NCI-H1417 (cell line): ENCODE measurements around the gene APMAP.
"Not testable (repeated sequence)": the region's sequence is repeated elsewhere in the genome, so short reads cannot be mapped to it uniquely, and the experiment has no call there.

Source experiments
- DNase-seq, 3 experiments: peaks; one replicate each; lab custom pipeline; 2025; lab: John Stamatoyannopoulos, UW

Gene APMAP

GRCh38 chr20:25007491-25008305 is 15.1 kb upstream of the APMAP start:
- DNase-seq = no peak

DNA sequence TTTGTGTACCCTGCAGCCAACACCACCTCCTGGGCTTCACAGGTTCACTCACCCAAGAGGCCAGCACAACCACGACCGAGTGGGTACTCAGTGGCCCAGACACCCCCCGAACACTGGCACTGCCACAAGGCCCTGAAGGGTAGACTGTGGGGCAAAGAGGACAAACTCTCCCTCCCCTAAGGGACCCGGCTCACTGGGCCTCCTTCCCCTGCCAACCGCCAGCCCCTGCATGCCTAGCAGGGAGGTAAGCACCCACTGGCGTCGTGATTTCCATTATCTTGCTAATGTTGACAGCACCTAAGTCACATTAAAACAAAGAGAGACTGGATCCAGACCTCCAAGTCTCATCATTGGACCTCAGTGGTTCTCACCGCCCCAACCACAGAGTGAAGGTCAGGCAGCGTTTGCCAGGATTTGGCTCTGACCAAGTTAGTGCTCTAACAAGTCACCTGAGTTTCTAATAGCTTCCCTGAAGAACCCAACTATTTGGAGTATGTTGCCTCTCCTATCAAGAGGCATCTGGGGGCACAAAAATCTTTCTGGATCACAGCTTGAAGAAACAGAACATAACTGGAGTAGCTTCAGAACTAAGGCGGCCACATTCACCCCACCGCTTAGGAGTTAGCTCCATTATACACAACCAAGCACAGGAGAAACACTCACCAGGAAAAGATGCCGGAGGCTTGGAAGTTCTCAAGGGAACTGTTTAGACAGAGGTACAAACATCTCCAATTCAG is 14.0 kb upstream of the APMAP start:
- DNase-seq = no peak

DNA sequence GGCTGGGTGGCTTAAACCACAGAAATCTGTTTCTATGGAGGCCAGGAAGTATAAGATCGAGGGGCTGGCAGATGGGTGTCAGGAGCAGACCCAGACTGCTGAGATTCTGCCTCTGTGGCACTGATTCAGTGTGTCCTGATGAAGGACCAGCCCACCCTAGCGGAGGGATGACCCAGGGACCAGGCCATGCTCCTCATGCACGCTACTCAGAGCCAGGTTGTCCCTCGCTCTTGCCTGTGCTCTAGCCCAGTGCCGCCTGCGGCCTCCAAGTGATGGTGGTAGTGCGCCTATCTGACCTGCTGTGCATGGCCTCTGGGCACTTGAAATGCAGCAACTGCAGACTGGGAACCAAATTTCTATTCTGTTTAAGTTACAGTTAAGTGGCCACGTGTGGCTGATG is 13.1 kb upstream of the APMAP start:
- peak in 1 of 3 experiments; percentile 28 for DNase-seq

DNA sequence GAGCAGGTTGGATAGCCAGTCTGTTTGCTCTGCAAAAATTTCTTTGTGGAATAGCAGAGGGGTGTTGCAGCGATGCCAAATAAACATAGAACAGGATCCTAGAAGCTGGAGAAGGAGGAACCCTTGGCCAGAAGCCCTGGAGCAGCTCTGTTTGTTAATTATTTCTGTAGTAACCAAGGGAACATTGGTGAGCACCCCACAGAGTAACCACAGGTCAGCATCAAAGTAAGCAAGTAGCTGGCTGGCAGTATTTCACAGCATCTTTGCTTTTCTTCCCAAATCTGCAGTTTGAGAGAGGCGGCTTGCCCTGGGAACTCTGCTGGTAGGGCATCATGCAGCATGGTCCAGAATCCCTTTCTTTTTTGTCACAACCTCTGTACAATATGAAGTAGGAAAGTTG is 12.7 kb upstream of the APMAP start:
- DNase-seq = peak in 2 of 3 experiments; percentile 25 to 68

GRCh38 chr20:25003002-25003401 is 10.5 kb upstream of the APMAP start:
- no peak for DNase-seq

DNA sequence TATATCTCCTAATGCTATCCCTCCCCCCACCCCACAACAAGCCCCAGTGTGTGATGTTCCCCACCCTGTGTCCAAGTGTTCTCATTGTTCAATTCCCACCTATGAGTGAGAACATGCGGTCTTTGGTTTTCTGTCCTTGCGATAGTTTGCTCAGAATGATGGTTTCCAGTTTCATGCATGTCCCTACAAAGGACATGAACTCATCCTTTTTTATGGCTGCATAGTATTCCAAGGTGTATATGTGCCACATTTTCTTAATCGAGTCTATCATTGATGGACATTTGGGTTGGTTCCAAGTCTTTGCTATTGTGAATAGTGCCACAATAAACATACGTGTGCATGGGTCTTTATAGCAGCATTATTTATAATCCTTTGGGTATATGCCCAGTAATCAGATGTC is 8.8 kb upstream of the APMAP start:
- not testable (repeated sequence) for DNase-seq

GRCh38 chr20:25000268-25000801 is 7.8 kb upstream of the APMAP start:
- DNase-seq = peak in 1 of 3 experiments; percentile 27

DNA sequence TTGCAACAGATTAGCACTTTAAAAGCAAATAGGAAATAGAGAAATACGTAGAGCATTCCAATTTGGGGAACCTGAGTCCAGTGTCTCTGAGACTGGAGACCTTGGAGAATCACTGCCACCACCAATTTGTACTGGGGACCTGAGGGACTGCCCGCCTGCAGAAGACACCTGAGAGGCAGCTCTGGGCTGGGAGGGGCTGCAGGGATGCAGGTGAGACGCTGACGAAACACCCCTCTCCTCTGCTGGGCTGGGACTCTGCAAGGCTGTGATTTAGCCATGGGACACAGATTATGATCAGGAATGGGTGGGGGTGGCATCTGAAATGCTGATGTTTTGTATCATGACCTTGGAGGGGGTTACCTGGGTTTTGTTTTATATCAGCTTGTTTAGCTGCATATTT is 7.0 kb upstream of the APMAP start:
- no peak for DNase-seq

DNA sequence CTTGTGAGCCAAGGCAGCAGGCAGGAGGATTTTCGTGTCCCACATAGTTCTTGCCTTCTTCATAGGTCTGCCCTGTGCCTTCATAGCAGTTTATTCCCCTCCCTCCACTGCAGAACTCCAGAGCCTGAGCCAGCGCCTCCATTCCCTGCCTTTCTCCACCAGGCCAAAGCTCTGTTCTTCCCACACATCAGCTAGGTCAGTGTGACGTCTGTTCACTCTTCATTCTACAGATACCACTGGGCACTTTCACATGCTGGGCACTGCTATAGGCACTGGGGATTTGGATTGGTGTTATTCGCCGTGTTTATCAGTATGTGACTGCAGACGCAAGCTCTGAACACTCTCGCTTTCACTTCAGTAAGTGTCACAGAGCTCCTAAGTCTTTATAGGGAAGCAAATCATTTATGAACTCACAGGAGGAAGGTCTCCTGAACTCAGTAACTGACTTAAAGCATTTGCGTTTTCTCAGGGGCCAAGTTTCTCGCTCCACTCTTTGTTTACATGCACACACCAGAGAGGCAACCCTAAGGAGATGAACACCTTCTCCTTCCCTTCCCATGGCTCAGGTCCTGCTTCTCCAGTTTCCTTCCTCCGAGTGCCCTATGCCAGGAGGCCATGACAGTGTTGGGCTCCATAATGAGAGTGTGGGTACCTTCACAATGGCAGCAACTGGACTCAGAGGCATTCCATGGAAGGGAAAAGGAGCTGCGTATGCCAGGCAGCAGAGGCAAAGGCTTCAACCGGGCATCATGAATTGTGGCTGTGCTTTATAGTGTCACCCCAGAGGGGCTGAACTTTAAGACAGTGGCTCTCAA is 6.3 kb upstream of the APMAP start:
- no peak for DNase-seq

DNA sequence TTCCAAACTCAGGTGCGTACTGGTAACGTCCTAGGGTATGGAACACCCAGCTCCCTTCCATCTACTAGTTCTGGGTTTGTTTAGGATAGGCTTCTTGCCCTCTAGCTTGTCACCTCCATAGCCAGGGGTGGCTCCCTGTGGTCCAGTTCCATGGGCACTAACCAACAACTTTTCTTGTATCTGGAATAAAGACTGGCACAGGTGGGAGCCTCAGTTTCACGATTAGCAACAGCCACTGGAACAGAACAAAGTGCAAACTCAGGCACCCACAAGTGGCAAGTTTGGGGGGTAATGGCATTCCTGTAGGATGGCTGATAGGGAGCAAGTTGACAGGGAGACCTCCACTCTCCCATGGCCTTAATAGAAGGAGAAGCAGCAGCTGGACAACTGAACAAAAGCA is 5.6 kb upstream of the APMAP start:
- DNase-seq = no peak

- DNase-seq = peak in 1 of 3 experiments; percentile 16
These were observed 4.2 kb upstream of the APMAP start for GRCh38 chr20:24996449-24997377.

- peak in 2 of 3 experiments; percentile 25 to 58 for DNase-seq
These were observed 3.3 kb upstream of the APMAP start for GRCh38 chr20:24995741-24996448.

DNA sequence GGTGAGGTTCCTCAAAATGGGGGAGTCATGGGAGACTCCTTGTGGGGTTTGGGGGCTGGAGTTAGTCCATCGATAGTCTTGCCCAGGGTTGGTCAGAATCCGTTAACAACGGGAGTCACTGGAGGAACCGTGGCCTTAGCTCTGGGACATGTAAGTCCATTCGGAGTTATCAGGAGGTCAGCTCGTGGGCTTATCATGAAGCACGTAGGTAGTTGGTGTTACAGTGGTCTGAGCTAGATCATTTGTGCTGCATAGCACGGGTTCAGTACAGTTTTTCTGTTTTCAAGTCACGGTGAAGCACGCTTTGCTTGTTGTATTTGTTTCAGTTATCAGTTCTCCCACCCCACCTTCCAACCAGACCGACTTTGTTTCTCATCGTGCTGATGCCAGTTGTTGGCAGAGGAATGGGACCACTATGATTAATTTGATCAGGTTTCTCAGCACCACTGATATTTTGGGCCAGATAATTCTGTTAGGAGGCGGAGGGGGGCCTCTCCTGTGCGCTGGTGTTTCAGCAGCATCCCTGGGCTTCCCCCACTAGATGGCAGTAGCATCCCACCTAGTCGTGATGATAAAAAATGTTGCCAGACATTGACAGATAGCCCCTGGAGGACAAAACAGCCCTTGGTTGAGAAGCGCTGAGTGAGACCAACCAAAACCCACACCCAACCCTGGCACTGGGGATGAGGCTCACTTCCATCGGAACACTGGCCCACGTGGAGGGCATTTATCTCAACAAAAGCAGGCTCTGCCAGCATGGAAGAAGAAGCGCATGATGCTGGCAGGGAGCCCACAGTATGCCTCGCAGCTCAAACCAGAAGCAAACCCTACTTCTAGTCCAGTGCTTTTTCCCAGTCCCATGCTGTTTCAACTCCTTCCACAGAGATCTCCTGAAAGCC is 2.2 kb upstream of the APMAP start:
- DNase-seq = peak; percentile 51 to 92 (median 75)

GRCh38 chr20:24994186-24994465 is 1.6 kb upstream of the APMAP start:
- peak in 1 of 3 experiments; percentile 39 for DNase-seq

GRCh38 chr20:24993337-24994185 is 1.0 kb upstream of the APMAP start:
- peak; percentile 5 to 73 (median 30) for DNase-seq

GRCh38 chr20:24991897-24992486 is 559 bp downstream of the APMAP start:
- DNase-seq = peak in 2 of 3 experiments; percentile 75 to 79

DNA sequence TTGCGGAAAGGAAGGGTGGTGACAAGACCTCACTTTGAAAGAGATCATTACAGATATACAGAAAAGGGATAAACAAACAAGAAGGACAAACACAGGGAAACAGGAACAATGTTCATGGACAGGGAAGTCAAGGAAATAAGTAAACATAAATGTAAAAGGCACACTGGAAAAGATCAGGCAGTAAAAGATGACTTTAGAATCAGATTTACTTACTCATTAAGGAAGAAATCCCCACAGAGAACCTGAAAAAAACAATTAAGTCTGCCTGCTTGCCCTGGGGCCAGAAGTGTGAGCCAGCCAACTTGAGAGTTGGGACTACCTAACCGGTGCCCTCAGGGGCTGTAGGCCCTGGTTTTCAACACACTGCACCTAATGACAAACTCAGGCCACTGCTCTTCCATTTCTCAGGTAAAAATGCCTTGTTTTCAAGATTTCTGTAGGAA is 1.7 kb downstream of the APMAP start:
- DNase-seq = peak in 1 of 3 experiments; percentile 30

- DNase-seq = no peak
These were observed 3.4 kb downstream of the APMAP start for GRCh38 chr20:24989162-24989561.
